Measurements from ENCODE around the gene METAP1.

GRCh38 chr4:98993419-98994071, 2.0 kb upstream of the METAP1 start:
- no peak for TF ChIP-seq CTCF (conservative IDR thresholded peaks at IDR 0.05; ENCODE audit: low read depth, low read length)
- TF ChIP-seq FOS (IDR thresholded peaks at IDR 0.05; ENCODE audit: low read depth, low read length) = no peak
- no peak for TF ChIP-seq CEBPB (IDR thresholded peaks at IDR 0.05; ENCODE audit: low read depth, low read length)
- TF ChIP-seq POLR2A (IDR thresholded peaks at IDR 0.05; ENCODE audit: low read depth, low read length) = no peak
- TF ChIP-seq RAD21 (IDR thresholded peaks at IDR 0.05; ENCODE audit: low read length) = no peak
- TF ChIP-seq MAZ (IDR thresholded peaks at IDR 0.05; ENCODE audit: borderline replicate concordance, low read depth, low read length) = no peak
- no peak for TF ChIP-seq MXI1 (IDR thresholded peaks at IDR 0.05; ENCODE audit: borderline replicate concordance, low read depth, low read length)
- no peak for TF ChIP-seq RFX5 (IDR thresholded peaks at IDR 0.05; ENCODE audit: low read depth, low read length)
